Liver (tissue), 9 donors: ENCODE results near the gene PRPF18. TPM values are rescaled to one million over a fixed set of nuclear protein-coding genes. Genes with fewer than 3 reads are reported as not detected.

Experiments used
- DNase-seq: peaks from one replicate; pipeline ENCODE4 v3.0.0-alpha.2; 2017; ENCODE audit warnings: low spot score
- H3K27ac ChIP-seq, 2 donors: one replicate each; pipeline ENCODE4 v1.7.0; 2013; ENCODE audit warnings: inconsistent platforms in 2 of 2, low read length in 2 of 2, control low read depth in 1 of 2, low read depth in 1 of 2, mild to moderate bottlenecking in 1 of 2
- H3K27me3 ChIP-seq, 4 donors: one replicate each; pipeline versions ENCODE4 v1.6.1 to v1.7.0; 2013; ENCODE audit warnings: low read length in 3 of 4, inconsistent platforms in 1 of 4, mild to moderate bottlenecking in 1 of 4, moderate library complexity in 1 of 4; ENCODE audit not compliant: control insufficient read depth in 4 of 4, insufficient read depth in 4 of 4
- H3K36me3 ChIP-seq, 4 donors: one replicate each; pipeline versions ENCODE4 v1.6.1 to v1.7.0; 2013; ENCODE audit warnings: low read length in 3 of 4, mild to moderate bottlenecking in 3 of 4, low read depth in 1 of 4, moderate library complexity in 1 of 4; ENCODE audit not compliant: control insufficient read depth in 4 of 4, insufficient read depth in 3 of 4
- H3K4me1 ChIP-seq, 4 donors: one replicate each; pipeline versions ENCODE4 v1.6.1 to v1.7.0; 2013; ENCODE audit warnings: low read length in 3 of 4, mild to moderate bottlenecking in 3 of 4, moderate library complexity in 1 of 4; ENCODE audit not compliant: control insufficient read depth in 4 of 4, insufficient read depth in 4 of 4
- H3K4me3 ChIP-seq, 3 donors: one replicate each; pipeline versions ENCODE4 v1.6.1 to v1.7.0; 2013; ENCODE audit warnings: low read length in 3 of 3, control low read depth in 1 of 3, low read depth in 1 of 3, mild to moderate bottlenecking in 1 of 3
- H3K9ac ChIP-seq, 2 donors: one replicate each; pipeline ENCODE4 v1.7.0; 2013; ENCODE audit warnings: low read length in 2 of 2, mild to moderate bottlenecking in 2 of 2, moderate library complexity in 2 of 2, control low read depth in 1 of 2, low read depth in 1 of 2
- H3K9me3 ChIP-seq, 4 donors: one replicate each; pipeline versions ENCODE4 v1.6.1 to v1.7.0; 2013; ENCODE audit warnings: low read length in 3 of 4; ENCODE audit not compliant: control insufficient read depth in 4 of 4
- CTCF ChIP-seq: fragments of 150-350 bp; IDR thresholded peaks from 2 replicates; pipeline ENCODE4 v1.5.1; 2017; ENCODE audit warnings: improper control_type of control experiment, low read depth, low read length; ENCODE audit not compliant: missing input control
- FOXA2 ChIP-seq: IDR thresholded peaks from 2 replicates; pipeline ENCODE4 v1.6.1; 2016; ENCODE audit warnings: antibody characterized with exemption
- GABPA ChIP-seq, 2 donors: IDR thresholded peaks in 1 of 2; conservative IDR thresholded peaks in 1 of 2; 2 replicates each; pipeline ENCODE4 v1.6.1; 2016; ENCODE audit warnings: antibody characterized with exemption in 2 of 2, mild to moderate bottlenecking in 1 of 2, moderate library complexity in 1 of 2
- HNF4A ChIP-seq, 2 donors: conservative IDR thresholded peaks; 2 replicates each; pipeline ENCODE4 v1.6.1; 2016; ENCODE audit warnings: antibody characterized with exemption in 2 of 2, mild to moderate bottlenecking in 2 of 2
- JUND ChIP-seq, 2 donors: IDR thresholded peaks; 2 replicates each; pipeline ENCODE4 v1.6.1; 2016; ENCODE audit warnings: antibody characterized with exemption in 2 of 2
- MAX ChIP-seq: IDR thresholded peaks from 2 replicates; pipeline ENCODE4 v1.6.1; 2016; ENCODE audit warnings: antibody characterized with exemption
- NR2F2 ChIP-seq: IDR thresholded peaks from 2 replicates; pipeline ENCODE4 v1.6.1; 2016; ENCODE audit warnings: antibody characterized with exemption
- RAD21 ChIP-seq, 2 donors: IDR thresholded peaks; 2 replicates each; pipeline ENCODE4 v1.6.1; 2016; ENCODE audit warnings: antibody characterized with exemption in 2 of 2, mild to moderate bottlenecking in 2 of 2
- RXRA ChIP-seq, 2 donors: IDR thresholded peaks; 2 replicates each; pipeline ENCODE4 v1.6.1; 2017 to 2018; ENCODE audit warnings: antibody characterized with exemption in 2 of 2, mild to moderate bottlenecking in 1 of 2
- TAF1 ChIP-seq: conservative IDR thresholded peaks from 2 replicates; pipeline ENCODE4 v1.6.1; 2016; ENCODE audit warnings: antibody characterized with exemption, mild to moderate bottlenecking
- YY1 ChIP-seq: IDR thresholded peaks from 2 replicates; pipeline ENCODE4 v1.6.1; 2016; ENCODE audit warnings: antibody characterized with exemption, mild to moderate bottlenecking
- WGBS: extraction: QIAGEN DNeasy Blood & Tissue Kit; methylation state at CpG from one replicate; pipeline ENCODE4 v1.1.7; 2013; 5-methylcytosine and 5-hydroxymethylcytosine counted together
- polyA plus RNA-seq, 2 donors: library from polyadenylated mRNA; stranded (reverse) in 1 of 2; unstranded in 1 of 2; fragments of 200-250 nt in 1 of 2; fragments of >200 nt in 1 of 2; fragmentation: Nextera tagmentation in 1 of 2; extraction: Ambion mirVana in 1 of 2; gene quantifications; one replicate each; pipeline versions ENCODE4 v1.2.1 to v1.2.3, GENCODE V29; 2013 to 2015
- total RNA-seq, 2 donors: library from RNA; depleted of rRNA; stranded (reverse); fragments of >200 nt; gene quantifications; one replicate each; pipeline ENCODE4 v1.2.3, GENCODE V29; 2014
- TF ChIP-seq, protein P1 (sequence below): IDR thresholded peaks from 2 replicates; pipeline ENCODE4 v1.6.1; 2016; ENCODE audit warnings: antibody characterized with exemption
- donor health status: healthy.
- donor health status: healthy.
- donor health status: healthy.
- donor health status: healthy.
- donor health status: healthy.

Gene PRPF18
- total and polyA plus RNA-seq, 4 donors = 10.0 to 28.3 (median 14.5) TPM

GRCh38 chr10:13670311-13670710, 83.5 kb downstream of the PRPF18 start:
- Histone ChIP-seq H3K27ac (no peak overlapping the region), H3K9me3 (no peaks in the 10 kb centered on the region), H3K9ac (no peak overlapping the region), H3K36me3 (peaks cover 0 to 32% (median 23%) of the 10 kb centered on the region in 4 donors), H3K4me3 (no peak overlapping the region), H3K4me1 (peaks cover 3 to 14% (median 5%) of the 10 kb centered on the region in 4 donors), H3K27me3 (no peaks in the 10 kb centered on the region)
- WGBS = 90% methylated on average over 10 of the region's 10 CpGs
- no peak for DNase-seq
- TF ChIP-seq, protein P1, sequence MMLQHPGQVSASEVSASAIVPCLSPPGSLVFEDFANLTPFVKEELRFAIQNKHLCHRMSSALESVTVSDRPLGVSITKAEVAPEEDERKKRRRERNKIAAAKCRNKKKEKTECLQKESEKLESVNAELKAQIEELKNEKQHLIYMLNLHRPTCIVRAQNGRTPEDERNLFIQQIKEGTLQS = no peak
- no peak for TF ChIP-seq CTCF

- WGBS = 88% methylated on average over 10 of the region's 10 CpGs
- TF ChIP-seq YY1 (no peak), FOXA2 (no peak), JUND (IDR thresholded peaks at IDR 0.05) (no peak), NR2F2 (no peak), RAD21 (IDR thresholded peaks at IDR 0.05) (no peak), MAX (no peak), HNF4A (conservative IDR thresholded peaks at IDR 0.05) (no peak), RXRA (IDR thresholded peaks at IDR 0.05) (no peak)
- Histone ChIP-seq H3K4me1 (peaks cover 3 to 14% (median 5%) of the 10 kb centered on the region in 4 donors), H3K27me3 (no peaks in the 10 kb centered on the region), H3K27ac (no peak overlapping the region), H3K36me3 (peaks cover 0 to 25% (median 16%) of the 10 kb centered on the region in 4 donors), H3K4me3 (no peak overlapping the region), H3K9me3 (no peaks in the 10 kb centered on the region), H3K9ac (no peak overlapping the region)
- DNase-seq = no peak
Measured at GRCh38 chr10:13671904-13672303, 85.1 kb downstream of the PRPF18 start.

GRCh38 chr10:13672548-13672947, 85.8 kb downstream of the PRPF18 start:
- 90% methylated on average over 7 of the region's 7 CpGs for WGBS
- no peak for TF ChIP-seq MAX
- no peak for TF ChIP-seq HNF4A (conservative IDR thresholded peaks at IDR 0.05)
- no peak for TF ChIP-seq RXRA (IDR thresholded peaks at IDR 0.05)
- TF ChIP-seq NR2F2 = no peak
- no peak for TF ChIP-seq CTCF
- no peak for TF ChIP-seq JUND (IDR thresholded peaks at IDR 0.05)
- TF ChIP-seq RAD21 (IDR thresholded peaks at IDR 0.05) = no peak
- TF ChIP-seq YY1 = no peak
- TF ChIP-seq TAF1 = no peak
- TF ChIP-seq GABPA (IDR thresholded peaks at IDR 0.05 in 1 of 2, conservative IDR thresholded peaks at IDR 0.05 in 1 of 2) = no peak
- Histone ChIP-seq H3K36me3 (peaks cover 0 to 28% (median 16%) of the 10 kb centered on the region in 4 donors), H3K4me1 (peaks cover 3 to 14% (median 5%) of the 10 kb centered on the region in 4 donors), H3K27ac (no peak overlapping the region), H3K27me3 (no peaks in the 10 kb centered on the region), H3K9ac (no peak overlapping the region), H3K9me3 (no peaks in the 10 kb centered on the region), H3K4me3 (no peak overlapping the region)
- no peak for DNase-seq
